ENCODE results near the gene STX16.
"Not testable (repeated sequence)": the region's sequence is repeated elsewhere in the genome, so short reads cannot be mapped to it uniquely, and the experiment has no call there.

Gene STX16

DNA sequence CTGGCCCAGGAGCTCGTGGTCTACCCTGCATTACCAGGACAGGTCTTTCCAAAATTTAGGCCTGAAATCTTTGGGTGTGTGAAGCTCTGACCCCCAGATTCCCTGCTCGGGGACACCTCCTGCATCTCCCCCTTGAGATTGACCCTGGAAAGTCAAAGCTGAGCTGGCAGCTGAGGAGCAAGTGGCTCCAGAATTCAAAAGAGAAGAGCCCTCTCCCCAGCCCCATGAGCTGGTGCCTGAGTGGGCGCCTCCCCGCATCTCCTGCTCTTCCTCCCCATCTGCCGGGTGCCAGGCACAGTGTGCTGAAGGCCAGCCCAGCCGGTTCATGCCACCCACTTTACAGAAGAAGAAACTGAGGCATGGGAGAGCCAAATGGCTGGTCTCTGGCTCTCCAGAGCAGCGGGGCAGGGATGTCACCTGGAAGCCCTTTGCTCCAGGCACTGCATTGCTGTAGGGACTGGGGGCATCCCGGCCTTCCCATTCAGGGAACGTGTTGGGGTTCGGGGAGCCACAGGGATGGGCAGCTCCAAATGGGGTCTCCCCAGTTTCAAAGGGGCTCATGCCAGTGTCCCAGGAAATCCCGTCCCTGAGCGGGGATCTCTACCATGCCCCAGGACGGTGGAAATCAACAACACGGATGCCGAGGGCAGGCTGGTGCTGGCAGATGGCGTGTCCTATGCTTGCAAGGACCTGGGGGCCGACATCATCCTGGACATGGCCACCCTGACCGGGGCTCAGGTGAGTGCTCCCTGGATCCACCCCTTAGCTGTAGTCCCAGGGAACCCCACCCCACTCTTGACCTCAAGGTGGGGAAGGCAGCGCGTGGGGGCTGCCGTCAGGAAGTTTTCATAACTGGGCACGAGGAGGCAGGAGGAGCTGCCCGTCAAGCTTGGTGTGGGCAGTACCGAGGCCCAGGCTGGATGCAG, 62.0 kb downstream of the STX16 start:
- DNase-seq = no peak

DNA sequence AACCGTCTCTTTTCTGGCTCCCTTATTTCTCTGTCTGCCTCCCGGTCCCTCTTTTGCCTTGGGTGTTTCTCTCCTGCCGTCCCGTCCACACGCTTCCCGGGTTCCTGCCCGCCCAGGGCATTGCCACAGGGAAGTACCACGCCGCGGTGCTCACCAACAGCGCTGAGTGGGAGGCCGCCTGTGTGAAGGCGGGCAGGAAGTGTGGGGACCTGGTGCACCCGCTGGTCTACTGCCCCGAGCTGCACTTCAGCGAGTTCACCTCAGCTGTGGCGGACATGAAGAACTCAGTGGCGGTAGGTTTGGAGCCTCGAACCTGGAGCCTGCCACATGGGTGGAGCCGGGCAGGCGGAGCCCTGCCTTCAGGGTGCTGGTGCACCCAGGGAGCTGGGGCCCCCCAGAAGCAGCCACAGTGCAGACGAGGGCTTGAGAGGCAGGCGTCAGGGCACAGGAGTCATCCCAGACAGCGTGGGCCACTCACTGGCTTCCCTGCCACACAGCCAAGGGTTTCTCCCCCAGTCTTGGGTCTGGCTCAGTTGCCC, 62.8 kb downstream of the STX16 start:
- DNase-seq = no peak

DNA sequence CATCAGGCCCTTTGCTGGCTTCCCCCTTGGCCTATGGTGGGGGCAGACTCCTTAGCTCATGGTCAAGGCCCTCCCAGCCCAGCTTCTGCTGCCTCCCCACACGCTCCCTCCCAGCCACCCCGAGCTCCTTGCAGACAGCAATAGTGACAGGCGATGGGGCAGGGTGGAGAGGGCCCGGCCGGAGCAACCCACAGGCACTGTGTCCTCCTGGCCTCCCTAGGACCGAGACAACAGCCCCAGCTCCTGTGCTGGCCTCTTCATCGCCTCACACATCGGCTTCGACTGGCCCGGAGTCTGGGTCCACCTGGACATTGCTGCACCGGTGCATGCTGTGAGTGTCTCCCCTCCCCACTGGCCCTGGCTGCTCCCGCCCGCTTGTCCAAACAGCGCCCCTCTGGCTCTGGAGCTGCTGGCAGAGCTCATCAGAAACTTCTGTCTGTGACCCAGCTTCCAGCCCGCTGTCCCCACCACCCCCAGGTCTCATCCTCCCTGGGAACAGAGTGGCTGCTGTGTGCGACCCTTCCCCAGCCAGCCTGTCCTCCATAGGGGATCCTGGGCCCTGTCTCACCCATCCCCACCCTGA, 63.3 kb downstream of the STX16 start:
- no peak for DNase-seq

DNA sequence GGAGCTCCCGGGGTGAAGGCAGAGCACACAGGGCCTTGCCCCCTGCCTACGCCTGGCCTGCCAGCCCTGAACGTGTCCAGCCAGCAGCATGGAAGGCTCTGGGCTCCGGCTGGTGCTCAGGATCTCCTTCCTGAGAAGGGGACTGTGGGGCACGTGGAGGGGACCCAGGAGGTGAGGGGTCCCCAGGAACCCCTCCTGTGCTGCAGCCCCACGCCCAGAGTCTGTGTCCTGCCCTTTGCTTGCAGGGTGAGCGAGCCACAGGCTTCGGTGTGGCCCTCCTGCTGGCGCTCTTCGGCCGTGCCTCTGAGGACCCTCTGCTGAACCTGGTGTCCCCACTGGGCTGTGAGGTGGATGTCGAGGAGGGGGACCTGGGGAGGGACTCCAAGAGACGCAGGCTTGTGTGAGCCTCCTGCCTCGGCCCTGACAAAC, 63.9 kb downstream of the STX16 start:
- no peak for DNase-seq

DNA sequence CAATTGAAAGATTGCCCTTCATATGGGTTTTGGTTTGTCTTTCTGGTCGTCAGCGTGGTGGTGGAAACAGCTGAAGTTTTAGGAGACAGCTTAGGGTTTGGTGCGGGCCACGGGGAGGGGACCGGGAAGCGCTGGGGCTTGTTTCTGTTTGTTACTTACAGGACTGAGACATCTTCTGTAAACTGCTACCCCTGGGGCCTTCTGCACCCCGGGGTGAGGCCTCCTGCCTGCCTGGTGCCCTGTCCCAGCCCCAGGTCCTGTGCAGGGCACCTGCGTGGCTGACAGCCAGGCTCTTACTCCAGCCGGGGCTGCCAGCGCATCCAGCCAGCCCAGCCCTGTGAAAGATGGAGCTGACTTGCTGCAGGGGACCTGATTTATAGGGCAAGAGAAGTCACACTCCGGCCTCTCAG, 64.3 kb downstream of the STX16 start:
- DNase-seq = no peak

DNA sequence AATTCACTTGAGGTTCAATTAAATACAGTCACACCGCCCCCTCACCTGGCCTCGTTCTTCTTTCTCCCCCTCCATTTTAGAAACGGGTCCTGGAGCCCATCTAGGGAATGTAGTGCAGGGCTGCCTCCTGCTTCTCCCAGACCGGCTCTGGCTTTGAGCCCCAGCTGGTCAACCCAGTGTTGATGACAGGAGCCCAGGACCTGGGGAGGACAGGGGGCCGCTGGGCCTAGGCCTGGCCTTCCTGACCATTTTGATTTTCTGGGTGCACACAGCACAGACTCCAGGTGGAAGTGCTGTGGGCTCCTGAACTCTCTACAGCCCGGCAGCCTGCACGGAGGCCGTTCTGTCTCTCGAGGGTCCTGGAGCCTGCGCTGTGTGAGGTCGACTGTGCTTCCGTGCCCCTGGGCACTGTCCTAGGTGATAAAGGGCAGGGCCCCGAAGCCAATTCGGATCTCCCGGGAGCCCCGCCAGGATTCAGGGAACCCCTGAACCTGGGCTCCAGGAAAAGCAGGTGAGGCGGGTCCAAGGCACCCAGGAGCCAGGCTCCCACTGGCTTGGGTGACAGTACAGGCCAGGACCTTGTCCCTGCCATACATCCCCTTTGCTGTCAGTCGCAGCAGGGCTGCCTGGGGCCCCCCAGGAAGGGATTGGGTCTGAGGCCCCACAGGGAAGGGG, 64.9 kb downstream of the STX16 start:
- DNase-seq = no peak

DNA sequence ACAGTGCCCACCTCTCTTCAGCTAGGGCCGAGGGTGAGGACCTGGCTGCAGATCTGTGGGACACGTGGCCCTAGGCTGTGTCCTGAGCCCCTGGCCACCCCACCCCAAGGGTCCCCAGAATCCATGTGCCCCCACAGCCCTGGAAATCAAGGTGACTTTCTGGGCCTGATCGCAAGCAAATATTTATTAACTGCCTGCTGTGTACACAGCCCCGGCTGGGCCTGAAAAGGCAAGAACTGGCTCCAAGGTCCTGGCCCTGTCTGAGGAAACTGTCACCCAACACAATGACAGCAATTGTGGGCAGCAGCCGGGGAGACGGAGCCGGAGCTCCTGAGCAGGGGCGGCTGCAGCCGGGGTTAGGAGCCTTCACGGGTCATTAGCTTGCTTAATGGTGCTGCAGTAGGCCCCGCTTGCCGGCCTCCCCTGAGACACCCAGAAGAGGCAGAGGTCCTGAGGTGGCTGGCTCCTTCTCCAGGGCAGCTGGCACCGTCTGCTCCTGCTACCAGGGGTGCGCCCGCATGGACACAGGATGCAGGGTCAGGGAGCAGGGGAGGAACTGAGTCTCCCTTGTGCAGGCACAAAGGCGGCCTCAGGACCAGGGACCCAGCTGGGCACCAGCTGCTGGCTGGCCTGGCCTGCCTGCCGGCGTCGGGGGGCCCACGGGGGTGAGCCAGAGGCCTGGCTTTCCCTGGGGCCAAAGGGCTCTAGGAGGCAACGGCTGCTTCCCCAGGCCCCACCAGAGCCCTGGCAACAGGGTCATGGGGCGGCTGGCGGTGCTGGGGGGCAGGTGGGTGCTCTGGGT, 65.6 kb downstream of the STX16 start:
- no peak for DNase-seq

DNA sequence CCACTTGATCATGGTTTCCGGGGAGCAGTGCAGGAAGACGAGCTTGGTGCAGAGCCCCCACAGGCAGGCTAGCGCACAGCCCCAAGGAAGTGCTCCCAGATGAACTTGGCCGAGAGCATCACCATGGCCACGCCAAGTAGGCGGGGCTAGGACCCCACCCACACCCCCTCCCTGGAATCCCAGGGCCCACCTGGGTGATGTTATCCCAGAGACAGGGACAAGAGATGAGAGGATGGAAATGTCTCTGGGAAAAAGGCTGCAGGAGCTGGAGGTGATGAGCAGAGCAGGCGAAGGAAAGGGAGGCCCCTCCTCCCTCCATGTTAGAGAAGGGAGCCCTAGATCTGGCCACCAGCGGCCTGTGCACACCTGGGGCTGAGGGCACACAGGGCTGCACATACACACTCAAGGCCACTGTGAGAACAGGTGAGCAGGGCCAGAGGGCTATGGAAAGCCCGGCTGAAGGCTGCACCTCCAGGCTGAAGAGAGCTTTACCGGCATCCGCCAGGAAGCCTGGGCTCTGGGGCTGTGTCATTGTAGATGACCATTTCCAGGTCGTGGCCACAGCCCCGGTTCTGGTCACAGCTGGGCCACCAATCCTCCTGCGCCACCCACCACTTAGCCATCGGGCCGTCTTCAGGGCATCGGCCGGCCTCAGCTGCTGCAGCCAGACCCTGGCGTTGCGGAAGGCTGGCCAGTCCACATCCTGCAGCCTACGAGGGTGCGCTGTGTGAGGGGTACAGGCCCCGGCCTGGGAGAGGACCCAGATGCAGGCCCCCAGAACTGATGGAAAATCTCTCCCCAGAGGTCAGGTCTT, 66.4 kb downstream of the STX16 start:
- no peak for DNase-seq

DNA sequence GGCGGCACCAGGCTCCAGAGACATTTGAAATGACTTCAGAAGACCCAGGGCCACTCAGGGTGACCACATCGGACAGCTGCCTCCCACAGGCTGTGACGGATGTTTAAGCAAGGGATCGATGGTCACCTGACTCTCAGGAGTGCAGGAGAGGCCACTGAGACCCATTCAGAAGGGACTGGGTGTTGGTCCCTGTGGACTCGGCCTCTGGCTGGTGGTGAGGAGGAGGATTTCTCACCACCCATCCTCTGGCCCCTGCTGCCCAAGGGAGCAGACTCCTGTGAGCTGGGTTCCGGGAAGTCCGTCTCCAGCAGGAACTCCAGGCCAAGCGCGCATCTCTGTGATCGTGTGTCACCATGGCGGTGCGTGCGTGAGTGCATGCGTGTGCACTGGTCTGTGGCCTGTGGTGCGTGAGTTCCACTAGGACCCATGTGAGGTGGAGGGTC, 67.1 kb downstream of the STX16 start:
- no peak for DNase-seq

DNA sequence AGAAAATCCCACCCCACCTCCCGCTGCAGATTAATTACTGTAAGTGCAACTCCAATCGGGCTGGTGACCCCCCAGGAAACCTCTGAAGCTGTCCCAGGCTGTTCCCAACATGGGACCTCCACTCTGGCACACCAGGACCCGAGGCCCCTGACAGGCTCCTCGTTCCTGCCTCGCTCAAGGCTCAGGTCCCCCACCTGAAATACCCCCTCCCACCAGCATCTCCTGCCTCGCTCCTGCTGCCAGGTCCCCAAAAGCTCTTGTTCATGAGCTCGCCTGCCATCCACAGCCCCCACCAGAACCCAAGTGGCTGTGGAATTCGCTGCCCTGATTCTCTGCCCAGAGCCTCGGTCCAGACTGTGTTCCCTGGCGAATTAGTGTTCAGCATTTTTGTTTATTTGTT, 67.6 kb downstream of the STX16 start:
- DNase-seq = no peak

DNA sequence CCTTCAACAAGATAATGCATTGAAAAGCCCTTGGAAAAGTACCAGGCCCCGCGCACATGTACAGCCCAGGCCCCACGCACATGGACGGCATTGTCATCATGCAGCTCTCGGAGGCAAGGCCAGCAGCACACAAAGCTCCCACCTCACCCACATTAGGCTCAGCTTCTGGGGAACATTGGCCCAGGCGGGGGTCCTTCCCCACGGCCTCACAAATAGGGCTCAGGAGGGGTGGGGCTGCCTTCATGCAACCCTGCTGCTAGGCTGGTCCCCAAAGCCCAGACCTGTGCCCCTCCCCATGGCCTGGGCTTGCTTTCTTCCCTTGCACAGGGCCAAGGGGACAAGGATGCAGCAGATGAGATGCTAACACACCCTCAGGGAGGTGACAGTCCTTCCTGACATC, 68.2 kb downstream of the STX16 start:
- DNase-seq = no peak

DNA sequence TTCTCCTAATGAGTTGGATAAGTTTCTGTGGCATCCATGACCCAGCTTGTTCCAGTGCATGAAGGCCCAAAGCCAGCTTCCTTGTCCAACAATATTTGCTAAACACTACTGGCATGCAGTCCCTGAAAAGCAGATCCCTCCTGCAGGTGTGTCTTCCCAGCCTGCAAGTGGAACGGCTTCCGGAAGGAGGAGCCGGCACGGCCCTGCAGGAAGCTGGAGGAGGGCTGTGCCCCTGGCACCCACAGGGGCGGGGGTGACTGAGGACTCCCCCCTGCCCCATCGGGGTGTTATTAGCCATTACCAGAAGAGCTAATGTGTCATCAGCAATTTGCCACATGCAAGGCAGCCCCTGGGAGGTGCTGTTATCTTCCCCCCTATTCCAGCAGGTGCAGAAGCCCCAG, 68.9 kb downstream of the STX16 start:
- no peak for DNase-seq

DNA sequence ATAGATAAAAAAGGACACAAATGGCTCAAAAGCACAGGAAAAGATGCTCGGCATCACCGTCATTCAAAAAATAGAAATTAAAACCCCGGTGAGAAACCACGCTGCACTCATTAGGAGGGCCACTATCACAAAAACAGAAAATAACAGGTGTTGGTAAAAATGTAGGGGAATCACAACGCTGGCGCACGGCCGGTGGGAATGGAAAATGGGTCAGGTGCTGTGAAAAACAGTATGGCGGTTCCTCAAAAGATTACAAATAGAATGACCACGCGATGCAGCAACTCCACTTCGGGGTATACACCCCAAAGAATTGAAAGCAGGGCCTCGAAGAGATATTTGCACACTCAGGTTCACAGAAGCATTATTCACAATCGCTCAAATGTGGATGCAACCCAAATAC, 69.8 kb downstream of the STX16 start:
- DNase-seq = no peak

DNA sequence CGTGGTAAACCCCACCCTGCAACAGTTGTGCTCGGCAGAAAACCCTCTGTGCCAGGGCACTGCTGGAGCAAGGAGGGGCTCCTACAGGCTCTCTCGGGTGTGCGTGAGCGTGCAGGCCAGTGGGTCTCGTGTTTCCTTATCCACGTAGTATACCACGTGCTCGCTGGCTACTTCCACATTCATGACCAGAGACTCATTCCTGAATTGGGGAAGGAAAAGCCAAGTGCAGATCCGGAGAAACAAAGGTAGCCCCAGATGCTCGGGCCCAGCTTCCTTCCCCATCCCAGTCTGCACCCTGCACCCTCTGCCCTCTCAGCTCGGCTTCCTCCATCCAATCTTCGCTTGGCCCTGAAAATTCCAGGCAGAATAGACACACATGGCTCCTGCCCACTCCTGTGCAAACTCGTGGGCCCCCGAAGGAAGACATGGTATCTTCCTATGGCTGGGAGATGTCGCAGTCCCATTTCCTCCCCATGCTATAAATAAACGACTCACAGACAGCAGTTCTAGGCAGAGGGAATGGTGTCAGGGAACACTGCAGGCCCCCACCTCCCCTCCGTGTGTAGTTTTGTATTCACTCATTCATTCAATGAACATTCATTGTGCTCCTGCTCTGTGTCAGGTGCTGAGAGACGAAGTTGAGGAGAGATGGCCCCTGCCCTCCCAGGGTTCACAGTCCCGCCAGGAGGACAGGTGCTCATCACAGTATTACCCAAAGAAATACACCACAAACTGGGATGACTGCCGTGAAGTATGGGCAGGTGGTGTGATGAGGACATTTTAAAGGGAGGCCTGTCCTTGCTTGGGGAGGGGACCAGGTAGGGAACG, 71.1 kb downstream of the STX16 start:
- no peak for DNase-seq

DNA sequence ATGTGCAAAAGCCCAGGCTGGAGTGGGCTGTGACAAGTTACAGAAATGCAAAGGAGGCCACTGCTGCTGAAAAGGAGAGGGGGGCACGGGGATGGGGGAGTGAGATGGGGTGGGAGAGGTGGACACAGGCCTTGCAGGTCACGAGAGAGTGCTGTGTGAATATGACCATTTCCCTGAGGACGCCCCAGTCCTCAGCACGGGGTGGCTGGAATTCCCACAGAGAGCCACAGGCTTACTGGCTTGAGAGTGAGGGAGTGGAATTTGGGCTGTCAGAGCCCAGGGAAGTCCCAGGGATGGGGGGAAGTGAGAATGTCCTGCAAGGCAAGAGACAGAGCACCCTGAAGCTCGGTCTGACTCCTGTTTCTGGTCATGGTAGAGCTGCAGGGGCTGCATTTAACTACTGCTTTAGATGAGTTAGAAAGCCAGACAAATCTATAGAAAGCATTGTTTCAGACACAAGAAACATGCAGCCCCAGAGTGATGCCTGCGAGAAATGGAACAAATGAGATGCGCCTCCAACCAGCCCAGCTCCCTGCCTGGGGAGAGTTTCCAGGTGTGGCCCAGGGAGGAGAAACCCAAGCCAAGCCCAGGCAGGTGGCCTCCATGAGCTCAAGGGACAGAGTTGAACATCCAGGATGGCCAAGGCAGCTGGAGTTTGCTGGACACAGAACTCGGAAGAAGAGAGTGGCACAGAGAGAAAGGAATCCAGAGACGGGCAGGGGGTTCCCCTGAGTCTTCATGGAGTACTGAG, 72.0 kb downstream of the STX16 start:
- DNase-seq = no peak

DNA sequence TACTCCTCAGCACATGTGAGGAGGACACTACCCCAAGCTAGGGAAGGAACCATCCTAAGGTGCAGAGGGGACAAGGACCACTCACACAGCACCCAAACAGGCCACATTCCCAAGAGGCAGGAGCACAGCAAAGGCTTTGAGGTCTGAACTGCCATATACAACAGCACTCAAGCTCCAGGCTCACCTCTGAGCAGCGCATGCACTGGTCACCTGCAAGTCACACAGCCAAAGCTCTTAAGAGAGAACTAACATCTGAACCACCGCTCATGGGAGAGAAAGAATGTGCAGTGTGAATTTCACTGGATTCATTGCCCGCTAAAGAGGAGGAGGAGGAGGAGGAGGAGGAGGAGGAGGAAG, 72.5 kb downstream of the STX16 start:
- DNase-seq = no peak

DNA sequence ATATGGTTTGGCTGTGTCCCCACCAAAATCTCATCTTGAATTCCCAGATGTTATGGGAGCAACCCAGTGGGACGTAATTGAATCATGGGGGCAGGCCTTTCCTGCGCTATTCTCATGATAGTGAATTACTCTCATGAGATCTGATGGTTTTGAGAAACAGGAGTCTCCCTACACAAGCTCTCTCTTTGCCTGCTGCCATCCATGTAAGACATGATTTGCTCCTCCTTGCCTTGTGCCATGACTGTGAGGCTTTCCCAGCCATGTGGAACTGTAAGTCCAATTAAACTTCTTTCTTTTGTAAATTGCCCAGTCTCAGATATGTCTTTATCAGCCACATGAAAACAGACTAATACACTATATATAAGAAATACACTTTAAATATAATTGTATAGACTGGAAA, 75.1 kb downstream of the STX16 start:
- DNase-seq = not testable (repeated sequence)
